MCF 10A (cell line): ENCODE measurements around the gene CFAP52. TPM values are rescaled to one million over a fixed set of nuclear protein-coding genes. Genes with fewer than 3 reads are reported as not detected.
"Not testable (repeated sequence)": the region's sequence is repeated elsewhere in the genome, so short reads cannot be mapped to it uniquely, and the experiment has no call there.

ENCODE experiments used
- BruUV-seq: library from RNA; stranded (reverse); fragments of 400-500 nt; replicated peaks from 2 replicates; lab custom pipeline; 2021; lab: Mats Ljungman, UMichigan
- CTCF ChIA-PET: fragments of 300-600 bp; sonication (Branson Sonifier 250); formaldehyde crosslinking; extraction: SDS; loops from one replicate; lab custom pipeline; 2021; ENCODE audit warnings: antibody characterized with exemption, inconsistent platforms; lab: Yijun Ruan, JAX
- POLR2A ChIA-PET: fragments of 300-600, 350-650 bp; sonication (Branson Sonifier 250); formaldehyde crosslinking; extraction: SDS; loops from one replicate; lab custom pipeline; 2020; ENCODE audit warnings: antibody characterized with exemption, inconsistent platforms; lab: Yijun Ruan, JAX
- DNase-seq: peaks from one replicate; pipeline ENCODE4 v3.0.0-alpha.2; 2018; ENCODE audit not compliant: unreplicated experiment
- H3K27ac Mint-ChIP-seq: one replicate; pipeline ENCODE4 v1.8.0; 2022; ENCODE audit warnings: mild to moderate bottlenecking, low read depth, mixed read lengths; ENCODE audit not compliant: unreplicated experiment
- H3K27me3 Mint-ChIP-seq: one replicate; pipeline ENCODE4 v1.8.0; 2022; ENCODE audit warnings: mixed read lengths; ENCODE audit not compliant: insufficient read depth, unreplicated experiment
- H3K36me3 Mint-ChIP-seq: one replicate; pipeline ENCODE4 v1.8.0; 2022; ENCODE audit warnings: mild to moderate bottlenecking, moderate library complexity, mixed read lengths; ENCODE audit not compliant: insufficient read depth, unreplicated experiment
- H3K4me1 Mint-ChIP-seq: one replicate; pipeline ENCODE4 v1.8.0; 2022; ENCODE audit warnings: mixed read lengths; ENCODE audit not compliant: insufficient read depth, unreplicated experiment
- H3K4me3 Mint-ChIP-seq: one replicate; pipeline ENCODE4 v1.8.0; 2022; ENCODE audit warnings: mild to moderate bottlenecking, moderate library complexity, mixed read lengths; ENCODE audit not compliant: unreplicated experiment
- H3K9me3 Mint-ChIP-seq: one replicate; pipeline ENCODE4 v1.8.0; 2022; ENCODE audit warnings: mixed read lengths; ENCODE audit not compliant: unreplicated experiment
- intact Hi-C: fragments of 100-400 bp; cut with micrococcal nuclease; formaldehyde crosslinking; loops from 2 replicates; pipeline ENCODE4 v1.14.1; 2022
- total RNA-seq: library from RNA; stranded (reverse); gene quantifications from 2 replicates; pipeline ENCODE4 v1.2.3, GENCODE V29; 2022
- TF ChIP-seq, protein P1 (sequence below): fragments of 200-600 bp; IDR thresholded peaks from one replicate; pipeline ENCODE4 v1.8.0; 2022; ENCODE audit warnings: antibody characterized with exemption, mild to moderate bottlenecking; ENCODE audit not compliant: unreplicated experiment

CFAP52 gene
- total RNA-seq, 1 experiment from 2014 or later = not detected

DNA sequence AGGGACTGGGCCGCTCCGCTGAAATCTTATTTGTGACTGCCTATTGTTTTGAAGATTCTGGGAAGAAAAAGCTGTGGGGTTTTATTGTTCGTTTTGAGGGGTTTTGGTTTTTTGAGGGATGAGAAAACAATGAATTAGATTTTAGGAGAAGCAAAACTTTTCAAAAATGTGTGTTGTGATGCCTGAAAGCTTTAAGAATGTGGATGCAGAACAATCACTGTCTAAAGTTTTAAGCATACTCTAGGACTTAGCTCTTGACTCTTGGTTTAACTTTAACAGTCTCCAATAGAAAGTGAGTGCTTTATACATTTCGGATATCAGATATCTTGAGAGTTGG, 899 bp downstream of the CFAP52 start:
- TF ChIP-seq, protein P1, sequence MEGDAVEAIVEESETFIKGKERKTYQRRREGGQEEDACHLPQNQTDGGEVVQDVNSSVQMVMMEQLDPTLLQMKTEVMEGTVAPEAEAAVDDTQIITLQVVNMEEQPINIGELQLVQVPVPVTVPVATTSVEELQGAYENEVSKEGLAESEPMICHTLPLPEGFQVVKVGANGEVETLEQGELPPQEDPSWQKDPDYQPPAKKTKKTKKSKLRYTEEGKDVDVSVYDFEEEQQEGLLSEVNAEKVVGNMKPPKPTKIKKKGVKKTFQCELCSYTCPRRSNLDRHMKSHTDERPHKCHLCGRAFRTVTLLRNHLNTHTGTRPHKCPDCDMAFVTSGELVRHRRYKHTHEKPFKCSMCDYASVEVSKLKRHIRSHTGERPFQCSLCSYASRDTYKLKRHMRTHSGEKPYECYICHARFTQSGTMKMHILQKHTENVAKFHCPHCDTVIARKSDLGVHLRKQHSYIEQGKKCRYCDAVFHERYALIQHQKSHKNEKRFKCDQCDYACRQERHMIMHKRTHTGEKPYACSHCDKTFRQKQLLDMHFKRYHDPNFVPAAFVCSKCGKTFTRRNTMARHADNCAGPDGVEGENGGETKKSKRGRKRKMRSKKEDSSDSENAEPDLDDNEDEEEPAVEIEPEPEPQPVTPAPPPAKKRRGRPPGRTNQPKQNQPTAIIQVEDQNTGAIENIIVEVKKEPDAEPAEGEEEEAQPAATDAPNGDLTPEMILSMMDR = no peak
- no peaks in the 10 kb centered on the region for H3K36me3 Mint-ChIP-seq
- H3K27me3 Mint-ChIP-seq = no peaks in the 10 kb centered on the region
- H3K9me3 Mint-ChIP-seq = no peaks in the 10 kb centered on the region
- intact Hi-C loops = loop anchor here (1.0 kb wide), 1 partner anchor 152 kb away; no protein-coding TSS in a partner anchor
- ChIA-PET POLR2A (interaction anchor here (0.7 to 3.1 kb wide), 8 partner anchors 16 to 1166 kb away, joined by 3 to 27 read pairs (median 4); partner anchors contain the start of gene USP43), CTCF (interaction anchor here (0.5 to 3.7 kb wide), 14 partner anchors 10 to 1214 kb away, joined by 3 to 33 read pairs (median 4); partner anchors contain the start of gene USP43)
- no peak for DNase-seq
- no peak overlapping the region for H3K4me3 Mint-ChIP-seq
- BruUV-seq = no TSS peak
- H3K4me1 Mint-ChIP-seq = peaks cover 6% of the 10 kb centered on the region
- H3K27ac Mint-ChIP-seq = no peak overlapping the region

DNA sequence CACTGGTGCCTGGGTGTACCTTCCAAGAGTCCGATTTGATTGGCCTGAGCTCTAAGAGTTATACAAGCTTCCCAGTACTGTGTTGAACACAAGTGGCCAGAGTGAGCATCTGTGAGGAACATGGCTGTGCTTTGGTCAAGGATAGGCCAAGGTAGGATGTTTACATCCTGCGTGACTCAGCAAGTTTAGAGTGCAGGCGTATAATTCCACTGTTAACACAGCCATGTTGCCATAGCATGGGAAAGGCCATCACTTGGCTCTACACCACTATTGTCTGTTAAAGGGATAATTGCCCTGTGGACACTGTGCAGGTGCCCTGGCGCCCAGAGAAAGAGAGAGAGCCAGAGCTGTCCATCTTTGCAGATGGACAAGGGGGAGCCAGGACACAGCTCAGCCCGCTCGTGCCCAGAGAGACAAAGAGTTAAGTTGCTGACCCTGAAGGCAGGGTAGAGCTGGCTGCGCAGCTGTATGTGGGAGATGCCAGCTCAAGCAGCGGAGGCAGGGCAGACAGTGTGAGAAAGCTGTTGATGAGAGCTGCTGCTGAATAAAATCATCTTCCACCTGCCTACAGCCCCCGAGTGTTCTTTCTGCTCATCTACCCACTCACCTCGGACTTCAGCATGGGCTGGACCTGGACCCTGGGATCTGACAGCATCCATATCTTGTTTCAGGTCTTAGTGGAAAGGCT, 11.7 kb downstream of the CFAP52 start:
- Mint-ChIP-seq H3K4me3 (no peak overlapping the region), H3K27ac (no peak overlapping the region), H3K27me3 (no peaks in the 10 kb centered on the region), H3K9me3 (peaks cover 5% of the 10 kb centered on the region), H3K36me3 (no peaks in the 10 kb centered on the region), H3K4me1 (no peaks in the 10 kb centered on the region)
- ChIA-PET POLR2A (no interaction called here), CTCF (interaction anchor here (0.6 to 1.2 kb wide), 2 partner anchors 10 to 11 kb away, joined by 3 to 6 read pairs; no protein-coding TSS in a partner anchor)
- BruUV-seq = no TSS peak
- TF ChIP-seq, protein P1 = no peak
- intact Hi-C loops = no loop called here
- DNase-seq = no peak

DNA sequence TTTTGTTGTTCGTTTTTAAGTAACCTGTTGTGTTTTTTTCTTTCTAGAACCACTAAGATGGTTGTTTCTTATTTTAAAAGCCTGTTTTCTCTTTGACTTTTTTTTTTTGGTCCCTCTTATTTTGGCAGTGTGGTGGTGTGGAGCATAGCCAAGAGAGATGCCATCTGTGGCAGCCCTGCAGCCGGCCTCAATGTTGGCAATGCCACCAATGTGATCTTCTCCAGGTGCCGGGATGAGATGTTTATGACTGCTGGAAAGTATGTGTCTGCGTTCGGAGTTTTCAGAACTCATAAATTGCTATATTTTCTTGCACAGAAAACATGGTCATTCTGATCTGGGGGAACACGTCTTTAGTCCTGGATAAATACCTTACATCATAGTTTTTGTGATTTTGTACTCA, 17.6 kb downstream of the CFAP52 start:
- intact Hi-C loops = no loop called here
- no peaks in the 10 kb centered on the region for H3K27me3 Mint-ChIP-seq
- no peak overlapping the region for H3K4me3 Mint-ChIP-seq
- no peak for DNase-seq
- BruUV-seq = no TSS peak
- H3K27ac Mint-ChIP-seq = no peak overlapping the region
- ChIA-PET CTCF (no interaction called here), POLR2A (no interaction called here)
- peaks cover 5% of the 10 kb centered on the region for H3K9me3 Mint-ChIP-seq
- no peaks in the 10 kb centered on the region for H3K4me1 Mint-ChIP-seq
- TF ChIP-seq, protein P1 = no peak
- no peaks in the 10 kb centered on the region for H3K36me3 Mint-ChIP-seq

DNA sequence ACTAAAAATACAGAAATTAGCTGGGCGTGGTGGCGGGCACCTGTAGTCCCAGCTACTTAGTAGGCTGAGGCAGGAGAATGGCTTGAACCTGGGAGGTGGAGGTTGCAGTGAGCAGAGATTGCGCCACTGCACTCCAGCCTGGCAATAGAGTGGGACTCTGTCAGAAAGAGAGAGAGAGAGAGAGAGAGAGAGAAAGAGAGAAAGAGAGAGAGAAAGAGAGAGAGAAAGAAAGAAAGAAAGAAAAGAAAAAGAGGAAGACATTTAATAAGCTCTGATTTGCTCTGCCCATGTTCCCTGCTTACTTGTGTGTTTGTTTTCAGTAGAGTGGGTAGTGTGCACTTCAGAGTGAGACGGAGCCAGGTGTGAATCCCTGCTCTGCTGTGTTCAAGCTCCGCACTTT, 21.2 kb downstream of the CFAP52 start:
- BruUV-seq, H3K36me3 Mint-ChIP-seq, intact Hi-C loops, DNase-seq, H3K27ac Mint-ChIP-seq, H3K4me3 Mint-ChIP-seq, POLR2A ChIA-PET, H3K27me3 Mint-ChIP-seq, H3K9me3 Mint-ChIP-seq, H3K4me1 Mint-ChIP-seq: not testable (repeated sequence)
- CTCF ChIA-PET = interaction anchor here (0.6 kb wide), 1 partner anchor 131 kb away, joined by 3 read pairs; no protein-coding TSS in a partner anchor
